ENCODE data around the gene ARHGAP44.

The ARHGAP44 gene, protein sequence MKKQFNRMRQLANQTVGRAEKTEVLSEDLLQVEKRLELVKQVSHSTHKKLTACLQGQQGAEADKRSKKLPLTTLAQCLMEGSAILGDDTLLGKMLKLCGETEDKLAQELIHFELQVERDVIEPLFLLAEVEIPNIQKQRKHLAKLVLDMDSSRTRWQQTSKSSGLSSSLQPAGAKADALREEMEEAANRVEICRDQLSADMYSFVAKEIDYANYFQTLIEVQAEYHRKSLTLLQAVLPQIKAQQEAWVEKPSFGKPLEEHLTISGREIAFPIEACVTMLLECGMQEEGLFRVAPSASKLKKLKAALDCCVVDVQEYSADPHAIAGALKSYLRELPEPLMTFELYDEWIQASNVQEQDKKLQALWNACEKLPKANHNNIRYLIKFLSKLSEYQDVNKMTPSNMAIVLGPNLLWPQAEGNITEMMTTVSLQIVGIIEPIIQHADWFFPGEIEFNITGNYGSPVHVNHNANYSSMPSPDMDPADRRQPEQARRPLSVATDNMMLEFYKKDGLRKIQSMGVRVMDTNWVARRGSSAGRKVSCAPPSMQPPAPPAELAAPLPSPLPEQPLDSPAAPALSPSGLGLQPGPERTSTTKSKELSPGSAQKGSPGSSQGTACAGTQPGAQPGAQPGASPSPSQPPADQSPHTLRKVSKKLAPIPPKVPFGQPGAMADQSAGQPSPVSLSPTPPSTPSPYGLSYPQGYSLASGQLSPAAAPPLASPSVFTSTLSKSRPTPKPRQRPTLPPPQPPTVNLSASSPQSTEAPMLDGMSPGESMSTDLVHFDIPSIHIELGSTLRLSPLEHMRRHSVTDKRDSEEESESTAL

DNA sequence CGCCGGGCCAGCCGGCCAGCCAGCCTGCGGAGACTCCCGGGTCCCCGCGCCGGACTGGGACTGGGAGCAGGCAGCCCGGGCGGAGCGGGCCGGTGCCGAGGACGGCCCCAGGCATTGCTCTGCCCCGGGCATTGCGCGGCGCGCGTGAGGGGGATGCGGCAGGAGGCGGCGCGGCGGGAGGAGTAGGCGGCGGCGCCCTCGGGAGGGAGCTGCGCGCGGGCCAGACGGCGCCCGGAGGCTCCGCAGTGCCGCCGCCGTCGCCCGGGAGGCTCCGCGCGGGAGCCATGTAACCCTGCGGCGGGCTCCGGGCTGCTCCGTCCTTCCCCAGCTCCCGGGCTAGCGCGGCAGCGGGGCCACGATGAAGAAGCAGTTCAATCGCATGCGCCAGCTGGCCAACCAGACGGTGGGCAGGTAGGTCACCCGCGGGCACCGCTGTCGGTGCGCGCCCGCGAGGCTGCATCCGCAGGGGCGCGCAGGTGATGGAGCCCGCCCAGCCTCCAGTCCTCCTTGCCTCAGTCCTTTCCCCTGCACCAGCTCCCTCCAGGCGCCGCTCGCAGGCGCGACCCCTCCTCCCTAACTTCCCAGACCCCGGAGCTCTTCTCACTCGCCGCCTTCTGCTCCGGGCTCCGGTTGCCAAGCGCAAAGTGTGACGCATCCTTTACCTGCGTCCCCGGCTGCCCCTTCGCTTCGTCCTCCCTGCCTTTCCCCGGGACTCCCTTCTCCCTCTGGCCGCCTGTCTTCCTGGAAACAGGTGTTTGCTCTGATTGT is at the start of gene ARHGAP44:
TSS of gene ARHGAP44 (plus strand) at position 18 of the 768 bp plus-strand sequence. CDS start at position 359, 341 bp downstream.
- peak; percentile 72 for DNase-seq (ENCODE audit: low spot score)

DNA sequence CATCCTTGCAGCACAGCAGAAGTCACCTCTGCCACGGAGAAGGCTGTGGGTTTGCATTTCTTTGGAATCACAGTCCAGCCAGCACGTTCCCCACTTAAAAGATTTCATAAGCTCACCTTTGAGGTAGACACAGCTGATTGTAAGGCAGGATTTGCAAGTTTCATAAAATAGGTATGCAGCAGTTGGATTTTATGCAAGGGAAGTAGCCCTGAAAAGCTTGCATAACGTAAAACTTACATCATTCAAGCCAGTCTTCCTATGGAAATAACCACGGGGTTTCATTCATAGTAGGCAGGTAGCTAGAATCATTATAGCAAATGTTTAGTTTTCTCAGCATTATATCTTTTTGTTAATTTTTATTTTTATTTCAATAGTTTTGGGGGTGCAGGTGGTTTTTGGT is 49.8 kb upstream of the ARHGAP44 start:
- no peak for DNase-seq (ENCODE audit: low spot score)

DNA sequence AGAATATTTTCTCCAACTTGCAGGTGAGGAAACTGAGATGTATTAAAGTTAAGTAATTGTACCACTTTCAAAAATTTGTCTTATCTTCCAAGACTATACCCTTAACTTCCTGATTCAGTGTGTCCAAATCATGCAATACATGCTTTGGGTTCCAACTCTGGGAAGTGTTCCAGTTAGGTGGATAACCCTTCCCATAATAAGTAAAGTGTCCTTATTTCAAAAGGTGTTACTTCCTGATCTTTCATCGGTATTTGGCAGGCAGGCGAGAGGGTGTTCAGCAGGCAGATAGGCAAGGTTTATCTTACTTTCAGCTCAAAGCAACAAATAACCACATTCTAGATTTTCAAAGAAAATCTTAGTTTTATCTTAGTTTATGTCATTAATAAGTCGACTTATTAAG is 46.3 kb upstream of the ARHGAP44 start:
- DNase-seq (ENCODE audit: low spot score): no peak

DNA sequence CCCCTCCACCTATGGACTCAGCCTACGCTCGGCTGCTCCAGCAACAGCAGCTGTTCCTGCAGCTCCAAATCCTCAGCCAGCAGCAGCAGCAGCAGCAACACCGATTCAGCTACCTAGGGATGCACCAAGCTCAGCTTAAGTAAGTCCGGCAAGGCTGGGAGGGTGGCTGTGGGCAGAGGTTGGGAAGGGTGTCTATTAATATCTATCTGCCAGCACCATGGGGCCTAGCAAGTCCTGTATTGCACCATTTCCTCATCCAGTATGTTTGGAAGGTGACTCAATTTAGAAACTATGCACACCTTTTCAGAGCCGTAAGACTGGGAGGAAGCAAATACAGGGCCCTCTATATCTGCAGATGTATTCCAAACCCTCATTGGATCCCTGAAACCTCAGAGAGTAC is 45.0 kb upstream of the ARHGAP44 start:
- no peak for DNase-seq (ENCODE audit: low spot score)

DNA sequence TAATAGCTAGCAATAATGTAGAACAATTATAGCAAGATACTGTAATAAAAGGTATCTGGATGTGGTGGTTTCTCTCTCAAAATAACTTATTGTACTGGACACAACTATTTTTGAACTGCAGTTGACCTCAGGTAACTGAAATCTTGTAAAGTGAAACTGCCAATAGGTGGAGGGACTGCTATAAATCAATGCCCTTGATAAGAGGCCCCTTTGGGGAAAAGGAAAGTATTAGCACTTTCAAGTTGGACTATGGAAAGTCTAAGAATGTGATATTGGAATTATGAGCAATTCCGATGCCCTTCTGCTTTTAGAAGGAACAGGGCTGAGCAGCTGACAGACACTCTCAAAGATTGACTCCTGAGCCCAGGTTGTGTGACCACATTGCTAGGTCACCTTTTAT is 44.5 kb upstream of the ARHGAP44 start:
- no peak for DNase-seq (ENCODE audit: low spot score)

DNA sequence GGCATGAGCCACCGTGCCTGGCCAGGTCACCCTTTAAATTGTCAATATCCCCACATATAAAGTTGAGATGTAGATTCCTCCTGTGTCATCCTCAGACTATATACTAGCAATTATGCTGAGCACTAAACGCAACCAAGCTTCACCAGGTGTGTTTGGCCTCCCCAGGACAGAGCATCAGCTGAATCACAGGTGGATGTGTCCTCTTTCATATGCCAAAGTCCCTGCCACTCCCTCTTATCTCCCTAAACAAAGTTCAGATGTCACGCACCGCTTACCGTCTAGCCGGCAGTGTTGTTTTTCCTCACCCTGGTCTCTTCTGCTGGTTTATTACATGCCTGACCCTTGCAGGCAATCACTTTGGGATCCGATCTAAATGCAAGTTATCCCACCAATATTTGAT is 43.8 kb upstream of the ARHGAP44 start:
- no peak for DNase-seq (ENCODE audit: low spot score)

DNA sequence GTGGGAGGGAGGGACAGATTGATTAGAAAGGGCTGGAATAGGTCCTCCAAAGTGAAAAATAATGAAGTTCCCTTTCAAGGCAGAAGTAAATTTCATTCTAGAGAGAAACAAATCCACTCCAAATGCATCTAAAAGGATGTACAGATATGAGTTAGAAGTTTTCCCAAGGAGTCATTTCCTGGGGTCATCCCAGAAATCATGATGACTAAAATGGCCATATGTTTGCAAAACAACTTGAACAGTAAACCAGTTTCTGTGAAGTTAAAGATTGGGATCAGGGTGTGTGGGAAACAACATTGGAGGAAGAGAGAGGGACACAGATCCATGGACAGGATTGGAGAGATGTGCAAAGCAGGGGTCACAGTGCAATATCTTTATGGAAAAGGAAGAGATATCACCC is 32.5 kb upstream of the ARHGAP44 start:
- no peak for DNase-seq (ENCODE audit: low spot score)

DNA sequence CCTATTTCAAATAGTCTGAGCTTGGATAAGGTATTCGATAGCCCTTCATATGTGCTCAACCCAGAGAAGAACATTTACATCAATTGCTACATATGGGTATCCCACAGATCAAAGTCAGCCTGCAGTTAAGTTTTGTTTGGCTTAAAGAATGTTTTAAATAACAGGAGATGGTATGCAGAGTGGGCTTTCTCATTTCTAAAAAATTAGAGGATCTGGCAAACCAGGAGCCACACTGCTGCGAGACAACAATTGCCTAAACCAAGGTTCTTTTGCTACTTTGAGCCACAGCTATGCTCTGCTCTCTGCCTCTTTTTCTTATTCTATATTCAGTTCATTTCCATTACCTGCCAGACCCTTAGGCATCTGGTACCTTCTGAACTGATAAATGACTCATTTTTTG is 30.2 kb upstream of the ARHGAP44 start:
- no peak for DNase-seq (ENCODE audit: low spot score)

DNA sequence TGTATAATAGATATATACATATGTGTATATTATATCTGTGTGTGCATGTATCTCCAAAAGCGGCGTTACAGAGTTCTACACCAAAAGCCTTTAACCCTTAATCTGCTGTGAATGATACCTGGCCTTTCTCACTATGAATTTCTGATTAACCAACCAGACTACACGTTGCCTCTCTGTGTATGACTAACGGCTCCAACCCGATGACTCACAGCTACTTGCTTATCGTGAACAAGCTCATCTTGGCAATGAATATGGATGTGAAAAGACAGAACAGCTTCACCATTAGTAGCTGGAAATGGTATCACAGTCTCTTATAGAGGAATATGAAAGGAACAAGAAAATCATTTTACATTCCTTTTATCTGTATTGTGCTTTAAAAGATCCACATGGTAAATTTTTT is 23.8 kb upstream of the ARHGAP44 start:
- DNase-seq (ENCODE audit: low spot score): no peak

DNA sequence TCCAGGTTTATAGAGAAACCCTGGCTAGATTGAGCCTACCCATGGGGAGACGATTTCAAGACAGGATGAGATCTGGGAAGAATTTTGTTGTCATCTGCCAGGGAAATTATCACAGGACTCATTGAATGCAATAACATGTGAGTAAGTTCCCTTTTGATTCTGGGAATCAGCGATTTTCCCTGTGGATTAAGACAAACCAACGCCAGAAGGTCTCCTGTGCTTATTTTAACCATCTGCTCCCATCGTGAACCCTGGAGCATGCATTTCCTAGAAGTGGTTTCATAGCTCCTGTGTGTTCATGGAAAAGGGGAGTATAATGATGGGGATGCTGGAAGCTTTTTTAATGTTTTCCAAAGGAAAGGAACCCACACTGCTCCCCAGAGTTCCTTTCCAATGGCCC is 21.0 kb upstream of the ARHGAP44 start:
- DNase-seq (ENCODE audit: low spot score): no peak

DNA sequence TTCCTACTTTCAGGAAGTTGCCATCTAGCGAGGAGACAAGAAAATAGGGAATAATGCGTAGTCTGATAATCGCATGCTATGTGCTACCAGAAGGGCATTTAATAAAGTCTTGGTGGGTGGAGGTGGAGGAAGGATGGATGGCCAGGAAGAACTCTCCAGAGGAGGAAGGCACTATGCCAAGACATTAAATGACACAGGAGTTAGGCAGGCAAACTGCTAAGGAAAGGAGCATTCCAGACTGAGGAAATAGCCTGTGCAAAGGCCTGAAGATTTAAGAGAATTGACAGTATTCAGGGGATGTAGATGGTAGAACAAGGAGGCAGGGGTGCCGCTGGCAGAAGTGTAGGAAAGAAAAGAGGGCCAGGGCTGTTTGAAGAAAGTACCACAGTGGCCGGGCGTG is 19.3 kb upstream of the ARHGAP44 start:
- DNase-seq (ENCODE audit: low spot score): no peak

DNA sequence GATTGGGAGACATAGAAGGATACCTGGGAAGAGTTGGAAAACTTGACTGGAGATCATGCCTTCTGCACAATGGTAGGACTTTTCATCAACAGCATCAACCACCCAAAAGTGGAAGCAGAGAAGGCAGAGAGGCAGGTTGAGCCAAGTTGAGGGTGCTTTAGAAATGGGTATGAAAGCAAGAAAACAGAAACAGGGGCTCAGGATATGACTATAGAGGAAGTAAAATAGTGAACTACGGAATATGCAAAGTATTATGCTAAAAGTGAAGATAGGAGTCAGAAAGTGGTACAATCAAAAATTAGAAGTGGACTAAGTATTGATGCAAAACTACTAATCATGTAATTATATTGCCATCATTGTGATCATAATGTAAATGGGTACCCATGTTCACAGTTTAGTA is 16.1 kb upstream of the ARHGAP44 start:
- DNase-seq (ENCODE audit: low spot score): no peak

DNA sequence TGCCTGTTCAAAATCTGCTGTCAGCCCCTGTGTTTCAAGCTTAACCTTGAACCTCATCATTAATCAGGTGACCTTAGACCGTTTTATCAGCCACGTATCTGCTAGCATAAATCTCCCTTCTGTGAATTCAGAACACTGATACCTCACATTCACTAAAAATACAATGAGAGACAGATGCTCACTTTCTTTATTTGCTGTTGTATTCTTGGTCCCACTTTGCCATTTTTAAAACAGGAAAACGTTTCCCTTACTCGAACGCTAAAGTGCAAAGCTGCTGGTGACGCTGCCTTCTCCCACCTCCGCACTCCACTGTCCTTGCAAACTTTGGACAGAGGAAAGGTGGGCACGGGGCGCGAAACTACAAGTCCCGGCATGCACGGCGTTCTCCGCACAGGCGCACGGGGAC is 220 bp upstream of the ARHGAP44 start:
- DNase-seq (ENCODE audit: low spot score): no peak

DNA sequence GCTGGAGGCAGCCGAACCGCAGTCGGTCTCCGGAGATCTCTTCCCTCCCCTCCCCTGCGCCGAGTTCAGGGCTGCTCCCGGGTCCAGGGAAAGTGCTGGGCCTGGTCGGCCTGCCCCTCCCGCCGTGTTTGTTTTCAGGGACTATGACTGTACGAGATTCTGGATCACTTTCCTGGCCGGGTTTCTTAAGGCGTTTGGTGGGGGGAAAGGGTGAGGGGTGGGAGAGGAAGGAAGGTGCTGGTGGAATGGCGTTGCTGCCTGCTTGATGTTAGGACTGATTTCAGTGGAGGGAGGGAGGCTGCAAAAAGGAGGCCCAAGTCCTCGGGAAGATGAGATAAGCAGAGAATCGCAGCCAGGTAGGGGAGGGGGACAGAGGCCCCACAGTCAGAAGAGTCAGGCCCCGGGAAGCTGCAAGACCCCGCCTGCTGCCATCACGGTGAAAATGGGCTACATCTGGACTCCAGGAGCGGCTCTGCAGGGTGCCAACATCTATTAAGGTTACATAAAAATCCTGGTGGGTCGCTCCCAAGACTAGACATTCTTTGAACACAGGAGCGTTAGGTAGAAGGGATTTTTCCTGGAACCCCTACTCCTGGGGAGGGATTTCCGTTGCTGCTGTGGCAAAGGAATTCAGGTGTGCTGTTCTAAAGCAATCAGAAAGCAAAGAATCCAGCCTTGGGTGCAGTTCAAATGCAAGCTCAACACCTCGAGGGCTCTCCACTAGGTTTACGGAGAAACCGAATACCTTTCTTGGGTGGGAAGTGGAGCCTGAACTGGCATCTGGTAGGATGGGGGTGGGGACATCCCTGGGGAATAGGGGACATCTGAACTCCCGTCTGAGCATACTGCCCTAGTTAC is 1.2 kb downstream of the ARHGAP44 start:
- no peak for DNase-seq (ENCODE audit: low spot score)

DNA sequence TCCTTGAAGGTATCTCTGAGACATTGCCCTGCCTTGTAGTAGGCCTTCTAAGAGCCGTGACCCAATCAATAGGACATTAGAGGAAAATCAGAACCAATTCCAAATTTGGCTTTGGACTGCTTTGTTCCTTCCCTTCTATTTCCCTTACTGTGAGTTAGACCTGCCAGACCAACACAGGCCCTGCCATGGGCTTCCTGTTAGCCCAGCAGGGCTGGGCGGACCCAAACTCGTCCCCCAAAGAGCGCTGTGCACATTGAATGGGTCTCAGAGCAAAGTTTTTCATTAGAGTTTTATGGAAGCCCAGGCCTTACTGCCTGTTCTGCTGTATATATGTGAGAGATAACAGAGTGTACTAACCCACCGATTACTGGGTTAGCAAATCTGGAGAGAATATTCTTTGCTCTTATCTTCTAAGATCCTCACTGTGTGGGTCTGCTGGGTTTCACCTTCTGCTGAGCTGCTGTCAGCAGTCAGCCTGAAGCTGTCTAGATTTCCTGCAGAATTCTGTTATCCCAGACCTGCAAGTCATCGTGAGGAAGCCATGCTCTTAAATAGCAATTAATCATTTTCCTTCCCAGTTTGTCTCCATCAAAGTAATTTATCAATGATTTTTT is 5.7 kb downstream of the ARHGAP44 start:
- no peak for DNase-seq (ENCODE audit: low spot score)

DNA sequence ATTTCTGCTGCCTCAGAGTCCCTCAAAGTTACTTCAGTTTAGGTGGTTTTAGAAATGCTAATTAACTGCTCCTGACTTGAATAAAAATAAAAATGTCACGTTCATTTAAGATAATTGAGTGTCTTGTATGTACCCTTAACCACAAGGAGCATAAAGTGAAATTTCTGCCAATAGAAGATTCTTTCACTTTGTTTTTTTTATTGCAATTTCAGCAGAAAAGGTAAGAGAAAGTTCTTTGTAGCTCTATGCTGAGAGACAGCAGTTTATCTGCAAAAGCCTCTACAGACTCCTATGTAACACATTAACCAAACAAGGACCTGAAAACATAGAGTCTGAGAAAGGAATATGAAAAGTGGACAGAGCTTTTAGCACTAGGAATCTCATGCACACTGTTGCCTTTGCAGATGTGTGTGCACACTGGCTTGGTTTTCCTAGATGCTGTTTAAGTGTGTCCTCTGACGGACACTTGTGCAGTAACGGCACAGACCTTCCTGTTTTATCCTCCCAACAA is 11.6 kb downstream of the ARHGAP44 start:
- DNase-seq (ENCODE audit: low spot score): no peak

DNA sequence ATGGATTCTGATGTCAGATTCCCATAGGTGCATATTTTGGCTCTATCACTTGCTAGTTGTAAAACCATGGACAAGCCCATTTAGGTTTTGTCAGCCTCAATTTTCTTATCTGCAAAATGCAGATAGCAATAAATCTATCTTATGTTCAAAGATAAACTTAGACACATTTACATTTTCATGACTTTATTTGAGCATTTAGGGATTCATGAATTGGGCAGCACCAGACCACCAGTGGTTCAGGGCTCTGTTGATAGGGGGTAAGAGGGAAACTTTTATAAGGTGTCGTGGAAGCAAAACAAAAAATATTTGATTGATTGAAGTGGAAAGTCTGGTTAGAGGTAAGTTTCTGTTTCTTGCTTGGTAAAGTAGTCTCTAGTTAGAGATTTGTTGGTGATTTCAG is 17.3 kb downstream of the ARHGAP44 start:
- DNase-seq (ENCODE audit: low spot score): no peak

DNA sequence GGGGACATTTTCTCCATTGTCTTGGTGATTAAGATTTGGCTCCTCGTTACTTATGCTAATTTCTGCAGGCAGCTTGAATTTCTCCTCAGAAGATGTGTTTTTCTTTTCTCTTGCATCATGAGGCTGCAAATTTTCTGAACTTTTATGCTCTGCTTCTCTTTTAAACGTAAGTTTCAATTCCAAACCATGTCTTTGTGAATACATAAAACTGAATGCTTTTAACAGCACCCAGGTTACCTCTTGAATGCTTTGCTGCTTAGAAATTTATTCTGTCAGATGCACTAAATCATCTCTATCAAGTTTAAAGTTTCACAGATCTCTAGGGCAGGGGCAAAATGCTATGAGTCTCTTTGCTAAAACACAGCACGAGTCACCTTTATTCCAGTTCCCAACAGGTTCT is 19.4 kb downstream of the ARHGAP44 start:
- no peak for DNase-seq (ENCODE audit: low spot score)

DNA sequence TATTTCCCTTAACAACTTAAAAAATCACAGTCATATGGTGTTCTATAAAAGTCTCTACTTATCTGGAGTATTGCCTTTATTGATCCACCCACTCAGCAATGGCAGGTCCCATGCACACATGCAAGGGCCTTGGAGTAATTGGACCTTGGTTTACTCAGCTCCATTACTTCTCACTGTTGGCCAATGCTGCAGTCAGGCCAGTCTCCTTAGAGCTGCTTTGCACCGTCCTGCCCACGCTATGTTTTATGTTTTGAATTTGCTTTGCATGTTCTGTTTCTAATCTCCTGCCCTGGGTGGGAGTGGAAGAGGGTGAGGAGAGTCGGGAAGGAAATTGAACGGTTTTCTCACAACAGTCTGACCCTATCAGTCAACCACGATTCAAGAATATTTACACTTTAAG is 23.6 kb downstream of the ARHGAP44 start:
- no peak for DNase-seq (ENCODE audit: low spot score)

DNA sequence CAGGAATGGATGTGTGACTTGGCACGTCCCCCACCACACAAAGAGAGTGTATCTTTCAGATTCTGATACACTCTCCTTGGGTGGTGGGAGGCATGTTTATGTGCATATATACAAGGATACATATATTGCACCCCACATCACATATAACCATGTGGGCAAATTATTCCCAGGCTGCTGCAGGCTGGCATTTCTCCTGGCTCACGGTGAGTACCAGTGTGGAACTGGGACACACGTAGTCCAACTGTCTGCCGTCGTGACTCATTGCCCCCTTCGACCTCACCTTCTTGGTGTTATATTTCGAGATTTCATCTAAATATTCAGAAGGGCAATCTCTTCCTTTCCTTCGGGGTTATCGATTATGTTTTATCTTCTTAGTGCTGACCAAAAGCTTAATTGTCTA is 24.4 kb downstream of the ARHGAP44 start:
- no peak for DNase-seq (ENCODE audit: low spot score)

DNA sequence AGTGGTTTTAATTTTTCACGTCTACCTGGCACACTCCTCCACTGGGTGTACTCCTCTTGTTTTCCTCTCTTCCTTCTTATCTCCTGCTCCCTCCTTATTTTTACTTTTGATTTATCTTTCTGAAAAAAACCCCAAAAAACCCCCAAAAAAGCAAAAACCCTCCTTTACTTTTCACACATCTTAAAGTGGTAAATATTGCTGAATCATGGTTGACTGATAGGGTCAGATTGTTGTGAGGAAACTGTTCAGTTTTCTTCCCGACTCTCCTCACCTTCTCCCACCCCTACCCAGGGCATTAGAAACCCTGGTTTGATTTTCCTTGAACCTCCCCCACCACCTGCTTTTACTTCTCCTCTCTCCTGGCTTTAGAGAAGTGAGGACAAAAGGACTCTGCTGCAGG is 25.4 kb downstream of the ARHGAP44 start:
- no peak for DNase-seq (ENCODE audit: low spot score)

Measured in HuH-7 (cell line).